GM10266 (cell line): ENCODE results near the gene FBH1.

Source experiments
- DNase-seq: peaks from one replicate; pipeline ENCODE4 v3.0.0; 2012; ENCODE audit errors: extremely low spot score
- TF ChIP-seq, protein P1 (sequence below): IDR thresholded peaks from 2 replicates; pipeline ENCODE4 v1.5.1; 2012; ENCODE audit warnings: mild to moderate bottlenecking, low read depth; ENCODE audit not compliant: control insufficient read depth, insufficient read depth; ENCODE audit errors: missing control alignments

Gene FBH1

GRCh38 chr10:5935628-5936027 lies 45.6 kb downstream of the FBH1 start:
- no peak for DNase-seq
- TF ChIP-seq, protein P1, sequence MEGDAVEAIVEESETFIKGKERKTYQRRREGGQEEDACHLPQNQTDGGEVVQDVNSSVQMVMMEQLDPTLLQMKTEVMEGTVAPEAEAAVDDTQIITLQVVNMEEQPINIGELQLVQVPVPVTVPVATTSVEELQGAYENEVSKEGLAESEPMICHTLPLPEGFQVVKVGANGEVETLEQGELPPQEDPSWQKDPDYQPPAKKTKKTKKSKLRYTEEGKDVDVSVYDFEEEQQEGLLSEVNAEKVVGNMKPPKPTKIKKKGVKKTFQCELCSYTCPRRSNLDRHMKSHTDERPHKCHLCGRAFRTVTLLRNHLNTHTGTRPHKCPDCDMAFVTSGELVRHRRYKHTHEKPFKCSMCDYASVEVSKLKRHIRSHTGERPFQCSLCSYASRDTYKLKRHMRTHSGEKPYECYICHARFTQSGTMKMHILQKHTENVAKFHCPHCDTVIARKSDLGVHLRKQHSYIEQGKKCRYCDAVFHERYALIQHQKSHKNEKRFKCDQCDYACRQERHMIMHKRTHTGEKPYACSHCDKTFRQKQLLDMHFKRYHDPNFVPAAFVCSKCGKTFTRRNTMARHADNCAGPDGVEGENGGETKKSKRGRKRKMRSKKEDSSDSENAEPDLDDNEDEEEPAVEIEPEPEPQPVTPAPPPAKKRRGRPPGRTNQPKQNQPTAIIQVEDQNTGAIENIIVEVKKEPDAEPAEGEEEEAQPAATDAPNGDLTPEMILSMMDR: no peak

- TF ChIP-seq, protein P1: no peak
- DNase-seq: no peak
These were observed 47.0 kb downstream of the FBH1 start for GRCh38 chr10:5937016-5937415.

DNA sequence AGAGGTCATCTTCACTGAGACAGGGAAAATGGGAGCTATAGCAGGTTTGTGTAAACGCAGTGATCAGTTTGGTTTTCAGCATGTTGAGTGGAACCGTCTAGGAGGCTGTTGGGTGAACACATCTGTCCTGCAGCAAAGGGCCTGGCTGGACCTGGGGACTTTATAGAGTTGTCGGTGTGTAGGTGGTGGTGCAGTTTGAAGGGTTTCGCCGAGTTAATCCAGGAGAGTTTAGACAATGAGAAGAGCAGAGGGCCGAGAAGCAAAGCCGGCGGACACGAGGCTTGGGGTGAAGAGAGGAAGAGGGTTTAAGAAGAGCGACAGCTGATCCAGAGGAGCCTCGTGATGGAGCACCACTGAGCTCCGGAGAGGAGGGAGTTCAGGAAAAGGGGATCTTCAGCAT lies 48.2 kb downstream of the FBH1 start:
- DNase-seq: no peak
- TF ChIP-seq, protein P1: no peak

DNA sequence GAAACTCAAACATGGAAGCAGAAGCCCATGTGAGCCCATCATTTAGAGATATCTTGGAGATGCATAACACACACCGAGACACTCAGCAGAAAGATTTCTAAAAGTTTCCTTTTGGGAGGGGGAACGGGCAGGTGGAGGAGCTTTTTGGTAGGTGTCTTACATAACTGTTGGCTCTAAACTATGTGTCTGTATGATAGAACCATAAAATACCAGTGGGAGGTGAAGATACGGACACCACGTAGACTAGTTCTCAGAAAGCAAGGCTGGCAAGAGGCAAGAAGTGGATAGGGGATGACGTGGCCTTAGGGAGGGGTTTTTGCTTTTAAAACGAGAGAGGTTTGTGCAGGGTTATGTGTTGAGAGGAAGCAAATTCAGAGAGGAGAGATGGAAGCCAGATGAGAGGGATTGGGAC lies 50.8 kb downstream of the FBH1 start:
- TF ChIP-seq, protein P1: no peak
- no peak for DNase-seq

GRCh38 chr10:5941579-5941978 lies 51.5 kb downstream of the FBH1 start:
- TF ChIP-seq, protein P1: no peak
- no peak for DNase-seq

GRCh38 chr10:5942001-5942400 lies 52.0 kb downstream of the FBH1 start:
- DNase-seq: no peak
- TF ChIP-seq, protein P1: no peak

GRCh38 chr10:5942474-5942873 lies 52.4 kb downstream of the FBH1 start:
- TF ChIP-seq, protein P1: no peak
- no peak for DNase-seq
